HepG2 (cell line): Measurements from ENCODE around the gene TANGO6. TPM values are rescaled to one million over a fixed set of nuclear protein-coding genes. Genes with fewer than 3 reads are reported as not detected.

Source experiments
- BHLHE40 ChIP-seq: IDR thresholded peaks from 2 replicates; pipeline ENCODE4 v1.6.1; 2011; ENCODE audit warnings: low read length, improper control_type of control experiment
- HNRNPLL ChIP-seq: fragments of 200-400 bp; formaldehyde crosslinking; IDR thresholded peaks from 2 replicates; pipeline ENCODE4 v1.6.1; 2017; ENCODE audit warnings: mild to moderate bottlenecking, low read depth, low read length; ENCODE audit not compliant: poor library complexity, severe bottlenecking
- HOXA7 ChIP-seq: sonication (generic); formaldehyde crosslinking; IDR thresholded peaks from 2 replicates; pipeline ENCODE4 v1.8.1; 2022; ENCODE audit warnings: mild to moderate bottlenecking, missing genetic modification reagents, moderate library complexity
- MXD4 ChIP-seq: IDR thresholded peaks from 2 replicates; pipeline ENCODE4 v1.6.1; 2016; ENCODE audit warnings: mild to moderate bottlenecking, missing biosample characterization, missing genetic modification reagents
- PCBP2 ChIP-seq: fragments of 200-400 bp; formaldehyde crosslinking; optimal IDR thresholded peaks from 2 replicates; pipeline ENCODE3; 2018; ENCODE audit warnings: low read length, low read depth; ENCODE audit not compliant: poor library complexity, severe bottlenecking
- SALL1 ChIP-seq: sonication (generic); formaldehyde crosslinking; IDR thresholded peaks from 2 replicates; pipeline ENCODE4 v1.8.0; 2022; ENCODE audit warnings: mild to moderate bottlenecking, missing genetic modification reagents
- SOX6 ChIP-seq, 2 experiments: fragments of 450-650 bp in 1 of 2; sonication (generic) in 1 of 2; formaldehyde crosslinking in 1 of 2; IDR thresholded peaks; 2 replicates each; pipeline versions ENCODE4 v1.4.0 to v1.6.1; 2017 to 2020; ENCODE audit warnings: antibody characterized with exemption in 1 of 2, mild to moderate bottlenecking in 1 of 2, missing genetic modification reagents in 1 of 2
- TBX2 ChIP-seq: sonication (generic); formaldehyde crosslinking; IDR thresholded peaks from 2 replicates; pipeline ENCODE4 v1.5.0; 2020; ENCODE audit warnings: missing genetic modification reagents, mild to moderate bottlenecking, borderline replicate concordance
- ZNF563 ChIP-seq: sonication (generic); formaldehyde crosslinking; IDR thresholded peaks from 2 replicates; pipeline ENCODE4 v1.8.0; 2022; ENCODE audit warnings: mild to moderate bottlenecking, moderate library complexity, missing genetic modification reagents
- ZNF83 ChIP-seq: sonication (generic); formaldehyde crosslinking; IDR thresholded peaks from 2 replicates; pipeline ENCODE4 v1.4.0; 2020; ENCODE audit warnings: missing genetic modification reagents, mild to moderate bottlenecking, borderline replicate concordance
- ZNF891 ChIP-seq: sonication (generic); formaldehyde crosslinking; IDR thresholded peaks from 2 replicates; pipeline ENCODE4 v1.5.0; 2020; ENCODE audit warnings: mild to moderate bottlenecking, missing genetic modification reagents
- polyA plus RNA-seq, 8 experiments: library from polyadenylated mRNA; depleted of rRNA in 3 of 8; stranded (reverse) in 7 of 8; unstranded in 1 of 8; fragments of >200 nt; fragmentation: Illumina TruSeq in 4 of 8; extraction: Trizol in 4 of 8; gene quantifications; 2 replicates each; pipeline versions ENCODE4 v1.2.1 to v1.2.3, GENCODE V29; 2011 to 2016; ENCODE audit warnings: low read depth in 4 of 8, missing spikeins in 1 of 8, mixed read lengths in 1 of 8; ENCODE audit not compliant: insufficient read depth in 1 of 8
- total RNA-seq, 5 experiments: library from RNA; depleted of rRNA; stranded (reverse); fragments of >200 nt; fragmentation: Illumina TruSeq; extraction: Trizol; gene quantifications; 2 replicates each; pipeline ENCODE4 v1.2.3, GENCODE V29; 2016; ENCODE audit warnings: low read depth in 1 of 5
- TF ChIP-seq, protein P1 (sequence below): sonication (generic); formaldehyde crosslinking; IDR thresholded peaks from 2 replicates; pipeline ENCODE4 v1.5.0; 2020; ENCODE audit warnings: missing genetic modification reagents
- TF ChIP-seq, protein P2 (sequence below): sonication (generic); formaldehyde crosslinking; IDR thresholded peaks from 2 replicates; pipeline ENCODE4 v1.4.0; 2020; ENCODE audit warnings: mild to moderate bottlenecking, missing genetic modification reagents
- TF ChIP-seq, protein P3 (sequence below): sonication (generic); formaldehyde crosslinking; IDR thresholded peaks from 2 replicates; pipeline ENCODE4 v1.5.1; 2020; ENCODE audit warnings: missing genetic modification reagents, mild to moderate bottlenecking, borderline replicate concordance

TANGO6 gene
- total and polyA plus RNA-seq, 2 of the 13 experiments (the other 11 are each of a cell fraction or from before 2014, with no cell fraction given), result 7.2 to 13.3 TPM

DNA sequence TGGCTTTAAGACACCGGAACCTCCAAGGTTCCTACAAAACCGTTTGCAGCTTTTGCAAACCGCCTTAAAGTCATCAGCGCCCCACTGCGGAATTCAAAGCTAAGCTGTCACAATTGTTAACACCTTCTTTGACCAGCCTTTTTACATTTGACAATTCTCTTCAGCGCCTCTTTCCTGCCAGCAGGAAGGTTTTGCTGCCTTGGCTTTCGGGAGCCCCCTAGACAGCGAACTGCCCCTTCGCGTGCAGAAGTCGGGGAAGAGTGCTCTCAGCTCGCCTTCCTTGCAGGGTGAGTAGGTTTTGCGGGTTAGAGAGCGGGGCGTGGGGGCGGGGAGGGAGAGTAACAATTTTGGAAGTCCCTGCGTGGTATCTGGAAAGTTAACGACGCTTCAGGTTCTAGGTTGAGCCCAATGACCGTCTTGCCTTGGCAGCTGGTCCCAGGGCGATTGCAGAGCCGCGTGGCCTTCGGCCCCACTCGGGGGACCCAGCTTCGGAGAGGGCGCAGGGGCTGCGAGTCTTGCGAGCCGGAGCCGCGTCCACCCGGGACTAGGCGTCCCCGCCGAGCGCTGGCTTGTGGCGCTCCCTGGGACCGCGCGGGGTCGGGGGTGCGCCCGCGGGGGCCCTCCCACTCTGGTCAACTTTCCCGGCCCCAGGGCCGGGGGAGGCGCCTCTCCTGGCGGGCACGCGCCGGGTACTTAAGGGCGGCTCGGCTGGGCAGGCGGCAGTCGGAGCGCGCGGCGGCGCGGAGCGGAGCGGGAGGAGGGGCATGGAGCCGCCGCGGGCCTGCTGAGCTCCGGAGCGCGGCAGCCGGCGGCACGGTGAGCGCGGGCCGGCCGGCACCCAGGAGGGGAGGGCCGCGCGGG is 262.4 kb downstream of the TANGO6 start, which contains the start of gene HAS3 (continued):
- 0 out of 2 replicates have a peak, but pooled peaks have one; percentile 41 for TF ChIP-seq HOXA7 (CRISPR knock-in tag)
- TF ChIP-seq ZNF563 (CRISPR knock-in tag), result peak; percentile 54; the same call in 1 of the 2 replicates
- TF ChIP-seq, protein P1, sequence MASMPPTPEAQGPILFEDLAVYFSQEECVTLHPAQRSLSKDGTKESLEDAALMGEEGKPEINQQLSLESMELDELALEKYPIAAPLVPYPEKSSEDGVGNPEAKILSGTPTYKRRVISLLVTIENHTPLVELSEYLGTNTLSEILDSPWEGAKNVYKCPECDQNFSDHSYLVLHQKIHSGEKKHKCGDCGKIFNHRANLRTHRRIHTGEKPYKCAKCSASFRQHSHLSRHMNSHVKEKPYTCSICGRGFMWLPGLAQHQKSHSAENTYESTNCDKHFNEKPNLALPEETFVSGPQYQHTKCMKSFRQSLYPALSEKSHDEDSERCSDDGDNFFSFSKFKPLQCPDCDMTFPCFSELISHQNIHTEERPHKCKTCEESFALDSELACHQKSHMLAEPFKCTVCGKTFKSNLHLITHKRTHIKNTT (CRISPR knock-in tag), result no peak
- no peak for TF ChIP-seq SOX6 (IDR thresholded peaks at IDR 0.05)
- TF ChIP-seq SOX6 (CRISPR knock-in tag; IDR thresholded peaks at IDR 0.05), result peak; percentile 39; the same call in 1 of the 2 replicates
- peak; percentile 51; the same call in 1 of the 2 replicates for TF ChIP-seq TBX2 (CRISPR knock-in tag)
- peak; percentile 18; the same call in 1 of the 2 replicates for TF ChIP-seq SALL1
- peak; percentile 24; the same call in 1 of the 2 replicates for TF ChIP-seq BHLHE40
- 0 out of 2 replicates have a peak, but pooled peaks have one; percentile 43 for TF ChIP-seq ZNF83
- peak; percentile 58 for TF ChIP-seq HNRNPLL
- no peak for TF ChIP-seq PCBP2
- TF ChIP-seq MXD4 (CRISPR knock-in tag), result no peak
- TF ChIP-seq, protein P2, sequence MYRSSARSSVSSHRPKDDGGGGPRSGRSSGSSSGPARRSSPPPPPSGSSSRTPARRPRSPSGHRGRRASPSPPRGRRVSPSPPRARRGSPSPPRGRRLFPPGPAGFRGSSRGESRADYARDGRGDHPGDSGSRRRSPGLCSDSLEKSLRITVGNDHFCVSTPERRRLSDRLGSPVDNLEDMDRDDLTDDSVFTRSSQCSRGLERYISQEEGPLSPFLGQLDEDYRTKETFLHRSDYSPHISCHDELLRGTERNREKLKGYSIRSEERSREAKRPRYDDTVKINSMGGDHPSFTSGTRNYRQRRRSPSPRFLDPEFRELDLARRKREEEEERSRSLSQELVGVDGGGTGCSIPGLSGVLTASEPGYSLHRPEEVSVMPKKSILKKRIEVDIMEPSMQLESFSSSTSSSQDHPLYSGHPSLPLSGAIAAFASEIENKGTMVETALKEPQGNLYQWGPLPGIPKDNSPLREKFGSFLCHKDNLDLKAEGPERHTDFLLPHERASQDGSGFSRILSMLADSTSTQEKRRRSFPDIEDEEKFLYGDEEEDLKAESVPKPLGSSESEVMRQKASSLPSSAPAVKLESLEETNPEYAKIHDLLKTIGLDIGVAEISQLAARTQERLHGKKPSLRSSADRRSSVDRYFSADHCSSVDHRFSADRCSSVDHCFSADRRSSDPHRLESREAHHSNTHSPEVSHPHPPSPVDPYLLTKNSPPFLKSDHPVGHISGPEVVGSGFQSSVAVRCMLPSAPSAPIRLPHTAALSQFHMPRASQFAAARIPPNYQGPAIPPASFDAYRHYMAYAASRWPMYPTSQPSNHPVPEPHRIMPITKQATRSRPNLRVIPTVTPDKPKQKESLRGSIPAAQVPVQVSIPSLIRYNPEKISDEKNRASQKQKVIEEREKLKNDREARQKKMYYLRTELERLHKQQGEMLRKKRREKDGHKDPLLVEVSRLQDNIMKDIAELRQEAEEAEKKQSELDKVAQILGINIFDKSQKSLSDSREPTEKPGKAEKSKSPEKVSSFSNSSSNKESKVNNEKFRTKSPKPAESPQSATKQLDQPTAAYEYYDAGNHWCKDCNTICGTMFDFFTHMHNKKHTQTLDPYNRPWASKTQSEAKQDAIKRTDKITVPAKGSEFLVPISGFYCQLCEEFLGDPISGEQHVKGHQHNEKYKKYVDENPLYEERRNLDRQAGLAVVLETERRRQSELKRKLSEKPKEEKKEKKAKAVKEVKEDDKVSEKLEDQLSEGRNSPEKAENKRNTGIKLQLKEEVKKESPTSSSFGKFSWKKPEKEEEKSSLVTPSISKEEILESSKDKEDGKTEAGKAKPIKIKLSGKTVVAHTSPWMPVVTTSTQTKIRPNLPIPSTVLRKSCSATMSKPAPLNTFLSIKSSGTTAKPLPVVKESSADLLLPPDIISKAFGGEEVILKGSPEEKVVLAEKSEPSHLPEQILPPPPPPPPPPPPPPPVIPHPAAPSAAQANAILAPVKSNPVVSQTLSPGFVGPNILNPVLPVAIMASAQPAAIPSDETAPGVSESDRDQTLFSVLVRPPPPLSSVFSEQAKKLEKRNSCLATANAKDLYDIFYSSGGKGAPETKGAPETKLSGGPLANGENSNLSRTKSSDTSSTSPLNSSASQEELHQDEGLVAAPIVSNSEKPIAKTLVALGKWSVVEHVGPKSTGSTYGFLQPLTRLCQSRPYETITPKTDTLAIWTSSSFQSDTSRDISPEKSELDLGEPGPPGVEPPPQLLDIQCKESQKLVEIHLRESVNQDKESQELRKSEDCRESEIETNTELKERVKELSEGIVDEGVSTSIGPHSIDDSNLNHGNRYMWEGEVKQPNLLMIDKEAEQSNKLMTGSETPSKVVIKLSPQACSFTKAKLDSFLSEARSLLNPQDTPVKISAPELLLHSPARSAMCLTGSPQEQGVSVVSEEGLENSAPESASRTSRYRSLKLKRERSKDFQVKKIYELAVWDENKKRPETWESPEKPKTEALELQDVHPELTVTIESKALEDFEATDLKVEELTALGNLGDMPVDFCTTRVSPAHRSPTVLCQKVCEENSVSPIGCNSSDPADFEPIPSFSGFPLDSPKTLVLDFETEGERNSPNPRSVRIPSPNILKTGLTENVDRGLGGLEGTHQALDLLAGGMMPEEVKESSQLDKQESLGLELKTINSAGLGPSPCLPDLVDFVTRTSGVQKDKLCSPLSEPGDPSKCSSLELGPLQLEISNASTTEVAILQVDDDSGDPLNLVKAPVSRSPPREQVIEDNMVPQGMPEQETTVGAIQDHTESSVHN (CRISPR knock-in tag), result no peak
- peak; percentile 66 for TF ChIP-seq ZNF891 (CRISPR knock-in tag)
- TF ChIP-seq, protein P3, sequence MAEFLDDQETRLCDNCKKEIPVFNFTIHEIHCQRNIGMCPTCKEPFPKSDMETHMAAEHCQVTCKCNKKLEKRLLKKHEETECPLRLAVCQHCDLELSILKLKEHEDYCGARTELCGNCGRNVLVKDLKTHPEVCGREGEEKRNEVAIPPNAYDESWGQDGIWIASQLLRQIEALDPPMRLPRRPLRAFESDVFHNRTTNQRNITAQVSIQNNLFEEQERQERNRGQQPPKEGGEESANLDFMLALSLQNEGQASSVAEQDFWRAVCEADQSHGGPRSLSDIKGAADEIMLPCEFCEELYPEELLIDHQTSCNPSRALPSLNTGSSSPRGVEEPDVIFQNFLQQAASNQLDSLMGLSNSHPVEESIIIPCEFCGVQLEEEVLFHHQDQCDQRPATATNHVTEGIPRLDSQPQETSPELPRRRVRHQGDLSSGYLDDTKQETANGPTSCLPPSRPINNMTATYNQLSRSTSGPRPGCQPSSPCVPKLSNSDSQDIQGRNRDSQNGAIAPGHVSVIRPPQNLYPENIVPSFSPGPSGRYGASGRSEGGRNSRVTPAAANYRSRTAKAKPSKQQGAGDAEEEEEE (CRISPR knock-in tag), result no peak
